H9 (cell line): Measurements from ENCODE around the gene ZCCHC3. TPM values are rescaled to one million over a fixed set of nuclear protein-coding genes. Genes with fewer than 3 reads are reported as not detected.

Experiments used
- DNase-seq: peaks from one replicate; pipeline ENCODE4 v3.0.0-alpha.2; 2017
- H2AFZ ChIP-seq: one replicate; pipeline ENCODE4 v1.6.1; 2013; ENCODE audit warnings: mild to moderate bottlenecking, low read length, control low read depth, moderate library complexity
- H2AK5ac ChIP-seq: 2 replicates; pipeline ENCODE4 v1.6.1; 2013; ENCODE audit warnings: low read length, control low read depth, mixed read lengths; ENCODE audit not compliant: insufficient read length
- H2BK120ac ChIP-seq: one replicate; pipeline ENCODE4 v1.6.1; 2013; ENCODE audit warnings: low read depth, mild to moderate bottlenecking, low read length, control low read depth, inconsistent platforms; ENCODE audit not compliant: poor library complexity, severe bottlenecking
- H2BK12ac ChIP-seq: 2 replicates; pipeline ENCODE4 v1.6.1; 2013; ENCODE audit warnings: low read length, control low read depth, mixed read lengths, low read depth; ENCODE audit not compliant: insufficient read length
- H2BK15ac ChIP-seq: 2 replicates; pipeline ENCODE4 v1.6.1; 2013; ENCODE audit warnings: low read depth, low read length, control low read depth
- H2BK20ac ChIP-seq: one replicate; pipeline ENCODE4 v1.6.1; 2013; ENCODE audit warnings: low read depth, mild to moderate bottlenecking, low read length, control low read depth, inconsistent platforms; ENCODE audit not compliant: poor library complexity, severe bottlenecking
- H2BK5ac ChIP-seq: 2 replicates; pipeline ENCODE4 v1.6.1; 2013; ENCODE audit warnings: low read length, control low read depth, mixed read lengths; ENCODE audit not compliant: insufficient read length
- H3K14ac ChIP-seq: 2 replicates; pipeline ENCODE4 v1.6.1; 2013; ENCODE audit warnings: low read length, control low read depth; ENCODE audit not compliant: insufficient read depth
- H3K18ac ChIP-seq: 2 replicates; pipeline ENCODE4 v1.6.1; 2013; ENCODE audit warnings: low read depth, mild to moderate bottlenecking, mixed read lengths, low read length, control low read depth; ENCODE audit not compliant: insufficient read length
- H3K23ac ChIP-seq: 2 replicates; pipeline ENCODE4 v1.6.1; 2013; ENCODE audit warnings: low read length, control low read depth, mixed read lengths, low read depth; ENCODE audit not compliant: insufficient read length
- H3K23me2 ChIP-seq: 2 replicates; pipeline ENCODE4 v1.6.1; 2013; ENCODE audit warnings: low read depth, mild to moderate bottlenecking, mixed read lengths, low read length, control low read depth; ENCODE audit not compliant: insufficient read length, poor library complexity, severe bottlenecking
- H3K27ac ChIP-seq: 2 replicates; pipeline ENCODE4 v1.5.1; 2013; ENCODE audit warnings: low read length, control low read depth, mixed read lengths, low read depth; ENCODE audit not compliant: insufficient read length
- H3K27me3 ChIP-seq: 2 replicates; pipeline ENCODE4 v1.6.1; 2013; ENCODE audit warnings: low read length, control low read depth, inconsistent platforms; ENCODE audit not compliant: insufficient read depth
- H3K4ac ChIP-seq: 2 replicates; pipeline ENCODE4 v1.6.1; 2013; ENCODE audit warnings: low read depth, mild to moderate bottlenecking, control low read depth, inconsistent platforms, low read length, moderate library complexity
- H3K4me1 ChIP-seq: 2 replicates; pipeline ENCODE4 v1.6.1; 2013; ENCODE audit warnings: low read length, control low read depth, inconsistent platforms; ENCODE audit not compliant: insufficient read depth
- H3K4me2 ChIP-seq: 2 replicates; pipeline ENCODE4 v1.6.1; 2013; ENCODE audit warnings: low read length, control low read depth, mixed read lengths; ENCODE audit not compliant: insufficient read length, insufficient read depth
- H3K56ac ChIP-seq: 2 replicates; pipeline ENCODE4 v1.6.1; 2013; ENCODE audit warnings: low read depth, mild to moderate bottlenecking, mixed read lengths, low read length, control low read depth; ENCODE audit not compliant: insufficient read length
- H3K79me1 ChIP-seq: 2 replicates; pipeline ENCODE4 v1.6.1; 2013; ENCODE audit warnings: low read depth, mild to moderate bottlenecking, moderate library complexity, low read length, control low read depth, inconsistent platforms; ENCODE audit not compliant: insufficient read depth, poor library complexity, severe bottlenecking
- H3K79me2 ChIP-seq: 2 replicates; pipeline ENCODE4 v1.6.1; 2013; ENCODE audit warnings: low read length, control low read depth, inconsistent platforms; ENCODE audit not compliant: insufficient read depth
- H3K9ac ChIP-seq: 2 replicates; pipeline ENCODE4 v1.6.1; 2013; ENCODE audit warnings: low read length, control low read depth, mixed read lengths; ENCODE audit not compliant: insufficient read length; ENCODE audit errors: extremely low read depth
- H3K9me3 ChIP-seq: one replicate; pipeline ENCODE4 v1.6.1; 2013; ENCODE audit warnings: low read depth, low read length, inconsistent platforms; ENCODE audit not compliant: control insufficient read depth
- H3T11ph ChIP-seq: one replicate; pipeline ENCODE4 v1.6.1; 2013; ENCODE audit warnings: mild to moderate bottlenecking, low read length, control low read depth, inconsistent platforms
- H4K20me1 ChIP-seq: one replicate; pipeline ENCODE4 v1.6.1; 2013; ENCODE audit not compliant: control insufficient read depth, insufficient read length, insufficient read depth
- H4K5ac ChIP-seq: 2 replicates; pipeline ENCODE4 v1.6.1; 2013; ENCODE audit warnings: low read depth, mild to moderate bottlenecking, mixed read lengths, low read length, control low read depth; ENCODE audit not compliant: insufficient read length
- H4K8ac ChIP-seq: replicated peaks from 2 replicates; pipeline ENCODE4 v1.6.1; 2013; ENCODE audit warnings: low read length, control low read depth, mixed read lengths, low read depth; ENCODE audit not compliant: insufficient read length
- H4K91ac ChIP-seq: 2 replicates; pipeline ENCODE4 v1.6.1; 2013; ENCODE audit warnings: low read depth, mild to moderate bottlenecking, moderate library complexity, mixed read lengths, low read length, control low read depth; ENCODE audit not compliant: insufficient read length
- H3K27ac Mint-ChIP-seq, 3 experiments: 2 replicates in 2 of 3; 3 replicates in 1 of 3; pipeline ENCODE4 v1.8.0; 2020 to 2021; ENCODE audit warnings: mixed read lengths in 3 of 3, mild to moderate bottlenecking in 1 of 3, moderate library complexity in 1 of 3
- H3K27me3 Mint-ChIP-seq: 2 replicates; pipeline ENCODE4 v1.8.0; 2021; ENCODE audit warnings: low read depth, mild to moderate bottlenecking, moderate library complexity, mixed read lengths
- H3K36me3 Mint-ChIP-seq, 3 experiments: 2 replicates in 2 of 3; 3 replicates in 1 of 3; pipeline ENCODE4 v1.8.0; 2020 to 2021; ENCODE audit warnings: low read depth in 3 of 3, mixed read lengths in 3 of 3; ENCODE audit not compliant: insufficient read depth in 1 of 3
- H3K4me1 Mint-ChIP-seq, 2 experiments: 2 replicates each; pipeline ENCODE4 v1.8.0; 2020; ENCODE audit warnings: mixed read lengths in 2 of 2
- H3K4me3 Mint-ChIP-seq, 2 experiments: 2 replicates in 1 of 2; 3 replicates in 1 of 2; pipeline ENCODE4 v1.8.0; 2020 to 2021; ENCODE audit warnings: mild to moderate bottlenecking in 2 of 2, mixed read lengths in 2 of 2, moderate library complexity in 1 of 2
- H3K9me3 Mint-ChIP-seq, 2 experiments: 2 replicates in 1 of 2; 3 replicates in 1 of 2; pipeline ENCODE4 v1.8.0; 2020; ENCODE audit warnings: mild to moderate bottlenecking in 2 of 2, mixed read lengths in 2 of 2, moderate library complexity in 1 of 2
- WGBS: extraction: QIAGEN DNeasy Blood & Tissue Kit; methylation state at CpG from one replicate; pipeline ENCODE4 v1.1.7; 2013; ENCODE audit warnings: missing lambda C conversion rate, low lambda C conversion rate, mixed read lengths; ENCODE audit not compliant: insufficient read length; ENCODE audit errors: extremely low coverage; 5-methylcytosine and 5-hydroxymethylcytosine counted together
- total RNA-seq: library from RNA; stranded (reverse); gene quantifications from 2 replicates; pipeline ENCODE4 v1.2.1, GENCODE V29; 2021
- TF ChIP-seq, protein P1 (sequence below): fragments of 200-600 bp; sonication (generic); conservative IDR thresholded peaks from 3 replicates; pipeline ENCODE4 v1.8.0; 2021; ENCODE audit warnings: antibody characterized with exemption, mild to moderate bottlenecking

Gene ZCCHC3
- total RNA-seq, 1 experiment from 2014 or later: 41.3 TPM

DNA sequence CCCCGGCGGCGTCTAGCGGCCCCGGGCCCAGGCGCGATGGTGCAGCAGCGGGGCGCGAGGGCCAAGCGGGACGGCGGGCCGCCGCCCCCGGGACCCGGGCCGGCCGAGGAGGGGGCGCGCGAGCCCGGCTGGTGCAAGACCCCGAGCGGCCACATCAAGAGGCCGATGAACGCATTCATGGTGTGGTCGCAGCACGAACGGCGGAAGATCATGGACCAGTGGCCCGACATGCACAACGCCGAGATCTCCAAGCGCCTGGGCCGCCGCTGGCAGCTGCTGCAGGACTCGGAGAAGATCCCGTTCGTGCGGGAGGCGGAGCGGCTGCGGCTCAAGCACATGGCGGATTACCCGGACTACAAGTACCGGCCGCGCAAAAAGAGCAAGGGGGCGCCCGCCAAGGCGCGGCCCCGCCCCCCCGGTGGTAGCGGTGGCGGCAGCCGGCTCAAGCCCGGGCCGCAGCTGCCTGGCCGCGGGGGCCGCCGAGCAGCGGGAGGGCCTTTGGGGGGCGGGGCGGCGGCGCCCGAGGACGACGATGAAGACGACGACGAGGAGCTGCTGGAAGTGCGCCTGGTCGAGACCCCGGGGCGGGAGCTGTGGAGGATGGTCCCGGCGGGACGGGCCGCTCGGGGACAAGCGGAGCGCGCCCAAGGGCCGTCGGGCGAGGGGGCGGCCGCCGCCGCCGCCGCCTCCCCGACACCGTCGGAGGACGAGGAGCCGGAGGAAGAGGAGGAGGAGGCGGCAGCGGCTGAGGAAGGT lies 28.7 kb downstream of the ZCCHC3 start:
- H3K27ac Mint-ChIP-seq: peak overlapping the region; percentile 92 to 97 (median 95); a peak in 6 of 7 replicates
- H2BK20ac ChIP-seq: no peak overlapping the region

More for the DNA sequence above, 28.7 kb downstream of the ZCCHC3 start:
- Mint-ChIP-seq H3K9me3 (peaks cover 0 to 2% of the 10 kb centered on the region in 2 experiments; a peak in 1 of 5 replicates), H3K4me1 (peaks cover 52% of the 10 kb centered on the region in 2 experiments), H3K36me3 (peaks cover 23 to 32% (median 27%) of the 10 kb centered on the region in 3 experiments; a peak in 6 of 7 replicates), H3K4me3 (peak overlapping the region; percentile 87 to 93), H3K27me3 (peaks cover 3% of the 10 kb centered on the region; the same call in 1 of the 2 replicates)
- Histone ChIP-seq H3K27ac (no peak overlapping the region), H3K79me1 (no peaks in the 10 kb centered on the region), H3K23me2 (peaks cover 16% of the 10 kb centered on the region), H3K4ac (no peak overlapping the region; the same call in 1 of the 2 replicates), H2AK5ac (no peak overlapping the region), H3K9ac (peak overlapping the region; percentile 84), H4K20me1 (peaks cover 2% of the 10 kb centered on the region), H3K4me2 (peak overlapping the region; percentile 48), H2BK12ac (no peak overlapping the region), H3K56ac (no peak overlapping the region), H3T11ph (no peak overlapping the region), H3K23ac (no peak overlapping the region), H3K18ac (peak overlapping the region; percentile 95), H2BK15ac (no peak overlapping the region), H2BK120ac (no peak overlapping the region), H2BK5ac (no peak overlapping the region), H4K91ac (no peak overlapping the region), H3K79me2 (peaks cover 9% of the 10 kb centered on the region; the same call in 1 of the 2 replicates), H4K8ac (no peak overlapping the region), H3K4me1 (peaks cover 9% of the 10 kb centered on the region; the same call in 1 of the 2 replicates), H3K14ac (peak overlapping the region; percentile 93), H3K9me3 (no peaks in the 10 kb centered on the region), H4K5ac (no peak overlapping the region), H3K27me3 (no peaks in the 10 kb centered on the region), H2AFZ (no peak overlapping the region)
- DNase-seq: peak; percentile 69
- WGBS: no CpG with 5 or more reads among the region's 103 CpGs
- TF ChIP-seq, protein P1, sequence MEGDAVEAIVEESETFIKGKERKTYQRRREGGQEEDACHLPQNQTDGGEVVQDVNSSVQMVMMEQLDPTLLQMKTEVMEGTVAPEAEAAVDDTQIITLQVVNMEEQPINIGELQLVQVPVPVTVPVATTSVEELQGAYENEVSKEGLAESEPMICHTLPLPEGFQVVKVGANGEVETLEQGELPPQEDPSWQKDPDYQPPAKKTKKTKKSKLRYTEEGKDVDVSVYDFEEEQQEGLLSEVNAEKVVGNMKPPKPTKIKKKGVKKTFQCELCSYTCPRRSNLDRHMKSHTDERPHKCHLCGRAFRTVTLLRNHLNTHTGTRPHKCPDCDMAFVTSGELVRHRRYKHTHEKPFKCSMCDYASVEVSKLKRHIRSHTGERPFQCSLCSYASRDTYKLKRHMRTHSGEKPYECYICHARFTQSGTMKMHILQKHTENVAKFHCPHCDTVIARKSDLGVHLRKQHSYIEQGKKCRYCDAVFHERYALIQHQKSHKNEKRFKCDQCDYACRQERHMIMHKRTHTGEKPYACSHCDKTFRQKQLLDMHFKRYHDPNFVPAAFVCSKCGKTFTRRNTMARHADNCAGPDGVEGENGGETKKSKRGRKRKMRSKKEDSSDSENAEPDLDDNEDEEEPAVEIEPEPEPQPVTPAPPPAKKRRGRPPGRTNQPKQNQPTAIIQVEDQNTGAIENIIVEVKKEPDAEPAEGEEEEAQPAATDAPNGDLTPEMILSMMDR: no peak
